Activated effector memory CD4-positive, alpha-beta T cell treated with Interleukin-2 at 50 U/mL for 16 hours (primary cell): ENCODE results near the gene ADH5.
"Not testable (repeated sequence)": the region's sequence is repeated elsewhere in the genome, so short reads cannot be mapped to it uniquely, and the experiment has no call there.

Experiments used
- DNase-seq: peaks from one replicate; pipeline ENCODE4 v3.0.0-alpha.2; 2020

ADH5 gene

DNA sequence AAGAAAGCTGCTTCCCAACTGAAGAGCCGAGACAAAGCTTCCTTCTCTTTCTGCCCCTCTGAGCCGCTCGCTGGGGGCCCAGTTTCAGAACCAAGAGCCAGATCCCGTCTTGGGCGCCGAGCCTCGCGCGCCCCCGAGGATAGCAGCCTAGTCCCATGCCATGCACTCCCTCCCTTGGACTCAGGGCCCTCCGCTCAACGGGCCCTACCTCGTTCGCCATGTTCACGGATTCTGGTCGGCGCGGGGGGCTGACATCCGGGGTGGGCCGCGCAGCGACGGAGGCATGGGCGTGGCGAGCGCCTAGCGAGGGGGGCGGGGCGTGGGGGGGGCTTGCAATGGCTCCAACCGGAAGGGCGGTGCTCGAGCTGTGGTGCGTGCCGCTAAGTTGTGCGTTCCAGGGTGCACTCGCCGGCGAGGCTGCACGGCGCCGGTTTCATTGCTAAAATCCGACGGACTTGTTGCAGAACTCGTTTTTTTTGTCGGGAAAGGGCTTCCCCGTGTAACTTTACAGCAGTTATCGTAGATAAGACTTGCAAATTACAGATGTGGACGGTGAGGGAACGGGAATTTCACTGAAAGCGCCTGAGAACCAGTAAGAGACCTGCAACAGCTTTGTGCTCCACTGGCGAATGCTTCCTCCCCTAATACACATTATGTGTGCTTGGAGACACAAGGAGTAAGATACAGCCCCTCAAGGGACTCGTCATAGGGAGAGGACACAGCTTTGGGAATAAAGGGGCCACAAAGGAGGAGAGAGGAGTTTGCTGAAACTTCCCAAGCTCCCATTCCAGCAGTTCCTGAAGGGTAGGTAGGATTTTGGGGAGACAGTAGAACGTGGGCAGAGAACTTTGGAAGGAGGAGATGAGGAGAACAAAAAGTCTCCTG is at the start of gene ADH5:
ADH5 (minus strand) TSS at position 308 of the 885 bp plus-strand sequence; CDS start at position 220, 88 bp downstream.
- DNase-seq: peak; percentile 89

DNA sequence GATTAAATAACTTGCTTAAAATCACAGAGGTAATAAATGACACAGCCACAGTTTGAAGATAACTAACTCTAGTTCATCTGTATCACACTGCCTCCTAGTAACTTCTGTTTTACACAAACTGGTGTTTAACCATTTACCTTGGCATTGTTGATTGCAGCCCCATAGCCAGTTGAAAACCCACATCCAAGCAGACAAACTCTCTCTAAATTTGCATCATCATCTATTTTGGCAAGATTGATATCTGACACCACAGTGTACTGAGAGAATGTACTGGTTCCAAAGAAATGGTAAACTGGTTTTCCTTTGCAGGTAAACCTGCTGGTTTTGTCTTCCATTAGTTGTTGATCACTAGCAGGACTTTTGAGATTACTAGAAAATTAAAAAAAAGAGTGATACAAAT is 47.7 kb upstream of the ADH5 start:
- DNase-seq: no peak

DNA sequence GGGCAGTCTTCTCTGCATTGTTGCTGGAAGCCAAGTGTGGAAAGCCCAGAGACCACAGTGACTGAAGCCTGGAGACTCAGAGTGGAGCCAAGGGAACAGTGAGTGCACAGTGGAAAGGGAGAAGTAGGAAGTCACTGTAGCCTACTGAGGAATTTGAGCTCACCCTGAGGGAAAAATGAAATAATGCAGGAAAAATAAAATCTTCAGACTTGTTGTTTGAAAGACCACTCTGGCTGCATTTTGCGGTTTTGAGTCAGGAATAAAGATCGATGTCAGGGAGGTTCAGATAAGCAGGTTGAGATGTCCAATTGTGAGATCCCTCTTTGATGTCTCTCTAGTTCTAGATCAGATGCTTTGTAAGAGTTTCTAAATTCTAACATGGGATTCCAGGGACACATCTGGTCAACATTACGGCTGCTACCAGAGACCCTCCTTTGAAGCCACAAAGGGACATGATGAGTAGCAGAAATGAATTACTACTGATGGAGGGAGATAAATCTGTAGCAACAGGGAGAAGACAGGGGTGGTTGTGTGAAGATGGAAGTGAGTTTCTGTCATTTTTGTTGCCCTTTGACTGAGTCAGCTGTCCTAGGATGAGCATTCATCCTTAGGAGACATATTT is 47.1 kb upstream of the ADH5 start:
- no peak for DNase-seq

DNA sequence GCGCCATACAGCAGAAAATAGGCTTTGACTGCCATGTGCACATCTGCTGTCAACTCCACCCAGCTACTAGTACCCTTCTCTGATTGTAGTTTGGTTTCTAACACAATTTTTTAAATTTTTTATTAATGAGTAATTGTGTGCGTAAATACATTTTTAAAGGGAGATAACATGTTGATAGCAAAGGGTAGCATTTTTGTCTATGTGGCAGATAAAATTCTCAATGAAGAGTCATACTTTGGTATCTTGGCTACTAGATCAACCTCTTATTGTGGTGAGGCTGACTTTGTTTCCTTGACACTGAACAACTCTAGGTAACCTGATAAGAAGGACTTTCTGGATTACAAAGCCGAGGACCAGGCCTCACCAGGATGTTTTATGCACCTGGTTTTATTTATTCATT is 46.0 kb upstream of the ADH5 start:
- no peak for DNase-seq

DNA sequence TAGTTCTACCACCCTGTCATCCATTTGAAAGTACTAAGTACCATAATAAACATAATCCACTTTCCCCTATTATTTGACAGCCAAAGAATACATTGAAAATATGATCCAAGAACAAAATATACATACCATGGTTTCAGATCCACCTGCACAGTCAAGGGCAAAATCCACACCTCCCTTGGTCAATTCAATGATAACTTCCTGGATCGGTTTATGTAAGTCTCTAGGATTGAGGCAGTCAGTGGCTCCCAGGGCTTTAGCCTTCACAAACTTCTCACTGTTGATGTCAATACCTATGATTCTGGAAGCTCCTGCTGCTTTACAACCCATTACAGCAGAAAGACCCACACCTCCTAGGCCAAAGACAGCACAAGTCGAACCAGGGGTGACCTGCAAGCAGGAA is 42.8 kb upstream of the ADH5 start:
- no peak for DNase-seq

DNA sequence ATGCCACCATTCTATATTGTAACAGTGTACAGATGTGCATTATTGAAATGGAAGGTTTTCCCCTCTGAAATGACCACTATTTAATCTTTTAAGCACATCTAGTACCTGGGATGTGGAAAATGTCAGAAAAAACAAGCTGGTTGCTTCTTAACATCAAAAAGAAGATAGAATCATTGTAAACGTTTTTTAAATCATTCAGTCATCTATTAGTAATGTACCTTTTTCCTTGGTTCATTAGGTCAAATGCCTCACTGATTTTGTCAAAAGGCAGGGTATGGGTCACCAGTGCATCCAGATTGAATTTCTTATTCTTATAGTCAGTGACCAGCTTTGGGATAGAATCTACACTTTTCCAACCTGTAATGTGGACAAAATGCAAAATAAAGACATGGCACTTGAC is 37.8 kb upstream of the ADH5 start:
- DNase-seq: no peak

GRCh38 chr4:99121008-99121407 is 32.4 kb upstream of the ADH5 start:
- DNase-seq: no peak

DNA sequence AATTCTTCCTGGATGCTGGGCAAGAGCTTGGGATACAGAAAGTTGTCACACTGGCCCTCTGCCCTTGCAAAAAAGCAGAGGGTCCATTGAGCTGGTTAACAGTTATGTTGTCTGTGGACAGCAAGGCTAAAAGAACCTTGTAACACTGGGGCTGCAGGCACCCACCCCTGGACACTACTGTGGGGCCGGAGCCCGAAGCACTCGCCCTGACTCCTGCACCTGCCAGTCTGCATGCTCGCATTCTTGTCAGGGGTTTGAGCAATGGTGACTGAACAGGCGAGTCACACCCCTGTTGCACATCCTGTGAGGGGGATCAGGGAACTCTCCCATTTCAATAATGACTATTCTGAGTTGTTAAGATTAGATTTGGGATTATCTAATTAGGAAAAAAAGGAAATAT is 31.9 kb upstream of the ADH5 start:
- no peak for DNase-seq

- DNase-seq: no peak
Observed at GRCh38 chr4:99117876-99118693, 29.5 kb upstream of the ADH5 start.

- not testable (repeated sequence) for DNase-seq
Observed at GRCh38 chr4:99117122-99117841, 28.7 kb upstream of the ADH5 start.

DNA sequence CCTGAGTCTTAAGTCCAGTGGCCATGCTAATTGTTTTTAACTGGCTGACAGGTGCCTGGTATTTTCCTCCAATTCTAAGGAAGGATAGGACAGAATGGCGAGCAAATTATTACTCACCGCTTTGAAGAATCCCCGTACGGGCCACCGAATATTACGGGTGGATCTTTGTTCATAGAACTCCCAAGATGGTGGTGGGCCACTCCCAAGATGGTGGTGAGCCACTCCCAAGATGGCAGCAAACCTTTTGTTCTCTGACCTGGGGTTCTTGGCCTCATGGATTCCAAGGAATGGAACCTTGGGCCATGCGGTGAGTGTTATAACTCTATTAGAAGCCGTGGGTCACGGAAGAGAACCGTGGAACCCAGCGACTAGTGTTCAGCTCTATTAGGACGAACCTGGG is 20.7 kb upstream of the ADH5 start:
- not testable (repeated sequence) for DNase-seq

DNA sequence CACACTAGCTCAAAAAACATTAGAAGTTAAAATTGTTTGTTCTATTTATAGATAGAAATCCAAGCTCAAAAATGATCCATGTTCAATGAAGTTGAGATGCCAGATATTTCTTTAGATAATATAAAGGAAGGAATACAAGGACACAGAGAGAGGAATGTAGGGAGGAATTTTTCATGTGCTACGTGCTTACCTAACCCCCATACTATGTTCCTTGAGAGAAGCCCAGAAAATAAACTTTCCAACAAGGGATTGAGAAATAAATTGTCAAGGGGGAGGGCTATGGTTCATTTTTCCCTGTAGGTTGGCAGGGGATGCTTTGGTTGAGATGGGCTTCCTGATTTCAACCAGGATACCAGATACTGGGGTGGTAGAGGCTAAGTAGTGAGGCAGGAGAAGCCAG is 15.6 kb upstream of the ADH5 start:
- DNase-seq: no peak

DNA sequence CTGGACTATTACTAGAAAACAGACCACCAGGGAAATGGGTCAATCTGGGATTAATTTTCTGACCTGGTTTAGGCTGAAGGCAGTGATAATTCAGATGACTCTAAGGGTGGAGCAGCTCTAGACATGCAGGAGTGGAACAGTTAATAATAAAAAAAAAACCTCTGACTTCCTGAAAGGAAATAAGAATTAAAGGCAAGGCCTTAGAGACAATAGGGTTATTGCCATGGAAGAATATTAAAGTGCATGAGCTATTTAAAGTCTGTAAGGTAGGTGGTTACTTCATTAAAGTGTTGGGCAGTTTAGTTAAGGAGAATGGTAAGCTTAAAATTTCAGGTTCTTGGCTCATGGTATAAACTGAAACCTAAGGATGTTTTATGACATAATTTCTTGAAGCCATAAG is 14.6 kb upstream of the ADH5 start:
- DNase-seq: no peak

DNA sequence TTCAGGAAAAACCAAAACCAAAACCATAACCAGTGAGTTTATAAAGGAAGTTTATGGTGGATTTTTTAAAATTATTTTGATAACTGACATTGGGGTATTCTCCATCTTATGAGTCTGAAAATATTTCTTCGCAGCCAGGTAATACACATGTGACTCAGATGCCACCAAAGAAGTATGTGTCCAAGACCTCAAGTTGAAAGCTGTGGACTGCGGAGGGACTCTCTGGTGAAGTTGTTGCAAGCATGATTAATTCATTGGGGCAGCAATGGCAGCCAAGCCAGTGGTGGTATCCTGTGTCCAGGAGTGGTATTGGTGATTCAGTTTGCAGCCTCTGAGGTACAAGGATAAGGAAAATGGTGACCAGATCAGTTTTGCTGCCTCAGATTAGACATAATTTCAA is 14.0 kb upstream of the ADH5 start:
- no peak for DNase-seq

GRCh38 chr4:99100876-99101275 is 12.3 kb upstream of the ADH5 start:
- no peak for DNase-seq

DNA sequence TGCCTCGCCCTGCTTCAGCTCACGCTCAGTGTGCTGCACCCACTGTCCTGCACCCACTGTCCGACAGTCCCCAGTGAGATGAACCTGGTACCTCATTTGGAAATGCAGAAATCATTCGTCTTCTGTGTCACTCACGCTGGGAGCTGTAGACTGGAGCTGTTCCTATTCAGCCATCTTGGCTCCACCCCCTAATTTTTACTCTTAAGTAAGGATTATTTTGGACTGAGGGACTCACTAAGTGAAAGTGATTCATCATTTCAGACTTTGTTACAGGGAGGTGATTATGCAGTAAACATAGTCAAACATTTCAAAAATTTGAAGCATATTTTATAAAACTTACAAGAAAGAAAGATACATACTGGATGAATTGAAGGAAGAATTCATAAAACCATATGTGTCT is 11.2 kb upstream of the ADH5 start:
- not testable (repeated sequence) for DNase-seq

GRCh38 chr4:99099311-99099710 is 10.7 kb upstream of the ADH5 start:
- no peak for DNase-seq

GRCh38 chr4:99091841-99092240 is 3.3 kb upstream of the ADH5 start:
- DNase-seq: not testable (repeated sequence)

DNA sequence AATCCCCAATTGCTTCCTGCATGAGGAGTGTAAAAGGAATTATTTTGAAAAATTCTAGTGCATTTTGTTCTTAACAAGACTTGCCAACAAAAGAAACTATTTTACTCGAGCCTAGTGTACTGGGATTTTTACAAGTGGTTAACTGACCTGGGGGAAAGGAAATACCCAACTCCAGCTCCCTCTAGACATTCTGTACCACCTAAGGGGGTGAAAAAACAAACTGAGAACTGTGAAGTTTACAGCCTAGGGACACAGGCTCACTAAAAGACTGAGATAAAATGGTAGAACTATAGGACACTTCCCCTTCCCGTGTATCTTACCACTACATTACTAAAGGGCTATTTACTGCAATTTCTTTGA is 2.6 kb upstream of the ADH5 start:
- no peak for DNase-seq

DNA sequence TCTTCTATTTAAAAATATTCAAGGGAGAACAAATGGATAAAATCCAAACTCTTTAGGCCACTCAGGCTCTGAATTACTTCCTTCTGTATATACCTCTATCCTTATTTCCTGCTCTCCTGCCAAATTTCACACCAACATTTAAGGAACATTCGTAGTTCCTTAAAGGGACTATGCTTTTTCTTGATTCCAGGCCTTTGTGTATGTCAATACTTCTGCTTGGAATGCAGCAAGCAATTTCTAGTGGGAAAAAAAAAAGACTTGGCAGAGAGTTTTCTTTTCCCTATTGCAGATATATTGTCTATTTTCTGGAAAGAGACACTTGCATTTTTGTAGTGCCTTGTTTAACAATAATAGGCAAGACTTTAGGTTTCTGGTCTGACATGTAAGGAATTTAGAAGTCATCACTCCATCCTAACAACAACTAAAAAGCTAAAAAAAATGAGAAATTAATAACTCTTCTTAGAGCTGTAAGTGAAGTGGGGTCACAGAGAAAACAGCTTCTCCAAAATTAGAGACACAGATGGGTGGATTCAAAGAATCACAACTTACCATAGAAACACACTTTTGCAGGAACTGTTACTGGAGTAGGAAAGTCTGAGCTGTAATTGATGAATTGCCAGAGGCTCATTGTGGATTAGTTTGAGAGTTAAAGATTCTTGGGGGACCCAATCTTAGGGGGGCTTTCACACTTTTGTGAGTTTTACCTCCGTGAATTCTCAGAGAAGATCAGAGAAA is 2.1 kb upstream of the ADH5 start:
- DNase-seq: no peak

DNA sequence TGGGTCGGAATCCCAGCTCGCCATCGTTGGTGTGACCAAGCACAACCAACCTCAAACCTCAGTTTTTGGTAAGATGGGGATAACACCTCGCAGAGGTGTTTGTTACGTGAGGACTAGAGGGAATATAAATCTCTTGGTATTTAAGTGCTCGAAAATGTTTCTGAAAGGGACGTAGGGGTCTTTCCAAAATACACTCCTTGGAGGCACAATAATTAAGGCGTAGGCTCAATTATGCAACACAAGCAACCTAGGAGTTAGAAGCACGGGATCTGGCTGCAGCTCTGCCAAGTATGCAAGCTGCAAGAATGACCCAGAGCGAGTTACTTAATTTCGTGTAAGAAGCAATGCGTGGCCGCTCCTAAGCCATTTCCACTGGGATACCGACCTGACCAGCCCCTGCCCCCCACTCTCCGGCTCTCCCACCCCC is 552 bp downstream of the ADH5 start:
- DNase-seq: no peak

DNA sequence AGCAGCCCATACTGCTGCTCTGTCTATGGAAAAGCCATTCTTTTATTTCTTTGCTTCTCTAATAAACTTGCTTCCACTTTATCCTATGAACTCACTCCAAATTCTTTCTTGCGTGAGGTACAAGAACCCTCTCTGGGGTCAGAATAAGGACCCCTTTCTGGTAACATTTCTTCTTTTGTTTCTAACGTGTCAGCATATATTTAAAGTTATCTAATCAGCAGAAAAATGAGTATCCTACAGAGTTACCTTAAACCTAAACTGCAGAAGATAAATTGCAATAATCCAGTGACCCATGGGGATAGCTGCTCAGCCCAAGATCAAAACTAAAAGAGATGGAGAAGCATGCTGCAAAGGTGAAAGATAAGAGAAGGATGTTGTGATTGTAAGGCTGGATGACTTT is 4.0 kb downstream of the ADH5 start:
- DNase-seq: no peak
